ENCODE measurements around the gene RASGEF1B.
A peak's percentile ranks its signal among the peaks of the same experiment; 100 is the strongest.

The RASGEF1B gene

GRCh38 chr4:81471588-81472280, at the start of gene RASGEF1B:
RASGEF1B (minus strand) TSS chr4:81471907; CDS start chr4:81459508, 12,399 bp downstream.
- DNase-seq = peak; percentile 93 to 95

- no peak for DNase-seq
Measured at GRCh38 chr4:81519856-81520255, 48.1 kb upstream of the RASGEF1B start.

DNA sequence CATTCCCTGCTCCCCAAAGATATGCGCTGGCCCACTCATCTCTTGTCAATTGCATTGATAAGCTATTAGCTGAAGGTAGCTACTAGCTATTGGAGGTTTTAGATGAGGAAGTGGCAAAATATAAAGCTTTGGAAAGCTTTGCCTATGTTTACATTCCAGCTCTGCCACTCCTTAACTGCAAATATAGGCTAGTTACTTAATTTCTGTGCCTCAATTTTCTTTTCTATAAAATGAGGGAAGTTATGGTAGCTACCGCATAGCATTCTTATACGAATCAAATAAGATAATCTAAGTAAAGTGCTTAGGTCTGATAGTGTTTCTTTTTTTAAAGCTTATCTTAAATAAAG, 47.7 kb upstream of the RASGEF1B start:
- DNase-seq = no peak

DNA sequence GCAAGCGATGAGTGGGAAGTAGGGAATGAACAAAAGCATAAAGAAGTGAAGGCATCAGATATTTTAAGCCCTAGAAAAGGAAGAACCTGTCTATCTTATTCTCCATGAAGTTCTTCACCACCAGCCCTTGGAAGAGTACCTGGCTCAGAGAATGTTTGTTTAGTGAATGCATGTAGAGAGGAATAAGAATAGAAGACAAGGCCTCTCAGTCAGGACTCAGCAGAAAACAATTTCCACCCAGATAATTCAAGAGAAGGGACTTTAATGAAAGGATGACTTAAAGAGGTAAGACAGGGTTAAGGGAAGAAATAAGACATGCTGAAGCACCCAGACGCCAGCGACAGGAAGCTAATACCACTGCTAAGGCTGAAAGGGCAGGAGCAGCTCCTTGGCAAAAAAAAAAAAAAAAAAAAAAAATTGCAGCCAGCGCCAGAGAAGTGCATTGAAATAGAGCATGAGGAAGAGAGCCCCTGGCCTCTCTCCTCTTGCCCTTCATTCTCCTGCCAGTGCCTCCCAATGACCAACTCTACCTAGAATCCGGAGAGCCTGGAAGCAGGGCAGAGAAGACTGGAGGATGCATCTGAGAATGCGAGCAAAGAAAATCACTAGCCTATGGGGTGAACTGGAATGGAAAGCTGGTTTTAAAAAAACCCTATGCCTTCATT, 47.2 kb upstream of the RASGEF1B start:
- no peak for DNase-seq

- DNase-seq = no peak
Measured at GRCh38 chr4:81516241-81516640, 44.5 kb upstream of the RASGEF1B start.

- DNase-seq = no peak
Measured at GRCh38 chr4:81512757-81513501, 41.2 kb upstream of the RASGEF1B start.

- DNase-seq = no peak
Measured at GRCh38 chr4:81512001-81512756, 40.5 kb upstream of the RASGEF1B start.

DNA sequence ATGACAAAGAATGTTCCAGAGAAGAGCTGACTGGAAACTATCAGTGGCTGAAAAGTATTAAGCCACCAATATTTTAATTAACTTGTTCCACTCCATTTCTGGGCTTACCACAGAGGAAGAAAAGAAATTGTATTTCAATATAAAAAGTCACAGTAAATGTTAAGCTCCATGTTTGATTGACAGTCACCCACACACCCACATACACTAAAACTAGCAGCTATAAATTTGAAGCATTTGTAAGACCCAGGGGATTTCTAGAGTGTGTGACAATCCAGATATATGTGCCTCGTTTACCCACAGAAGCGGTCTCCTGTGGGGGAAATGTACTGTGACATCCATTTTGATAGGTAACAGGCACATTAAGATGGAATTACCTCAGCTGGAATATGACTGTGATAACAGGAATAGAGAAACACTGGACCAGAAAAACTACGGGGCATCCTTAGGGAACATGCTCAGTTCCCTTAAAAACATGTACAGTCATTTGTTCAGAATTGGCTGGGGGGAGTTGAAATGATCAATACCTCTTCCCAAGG, 39.0 kb upstream of the RASGEF1B start:
- DNase-seq = no peak

DNA sequence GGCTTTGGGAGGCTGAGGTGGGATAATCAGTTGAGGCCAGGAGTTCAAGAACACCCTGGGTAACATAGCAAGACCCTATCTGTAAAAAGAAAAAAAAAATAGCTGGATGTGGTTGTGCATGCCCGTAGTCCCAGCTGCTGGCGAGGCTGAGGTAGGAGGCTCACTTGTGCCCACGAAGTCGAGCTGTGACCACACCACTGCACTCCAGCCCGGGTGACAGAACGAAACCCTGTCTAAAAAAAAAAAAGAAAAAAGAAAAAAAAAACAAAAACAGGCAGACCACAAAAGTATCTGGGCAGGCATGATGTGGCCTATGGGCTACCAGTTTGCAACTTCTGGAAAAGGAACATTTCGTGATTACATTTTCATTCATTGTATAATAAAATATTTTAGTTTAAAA, 38.1 kb upstream of the RASGEF1B start:
- DNase-seq = no peak

DNA sequence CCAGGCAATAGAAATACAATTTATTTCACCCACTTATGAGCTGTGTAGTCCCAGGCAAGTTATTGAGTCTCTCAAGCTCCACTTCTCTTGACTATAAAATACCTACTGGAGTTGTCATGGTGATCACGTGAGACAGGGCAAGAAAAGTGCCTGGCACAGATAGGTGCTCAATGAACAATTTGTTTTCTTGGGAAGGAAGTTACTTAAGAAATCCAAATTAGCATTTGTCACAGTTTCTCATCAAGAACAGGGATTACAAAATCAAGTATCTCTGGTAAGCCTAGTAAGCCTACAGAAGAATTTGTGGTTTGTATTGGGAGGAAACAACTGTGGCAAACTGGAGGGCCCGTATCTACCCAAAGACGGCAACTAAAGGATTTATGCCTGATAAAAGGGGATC, 37.5 kb upstream of the RASGEF1B start:
- no peak for DNase-seq

DNA sequence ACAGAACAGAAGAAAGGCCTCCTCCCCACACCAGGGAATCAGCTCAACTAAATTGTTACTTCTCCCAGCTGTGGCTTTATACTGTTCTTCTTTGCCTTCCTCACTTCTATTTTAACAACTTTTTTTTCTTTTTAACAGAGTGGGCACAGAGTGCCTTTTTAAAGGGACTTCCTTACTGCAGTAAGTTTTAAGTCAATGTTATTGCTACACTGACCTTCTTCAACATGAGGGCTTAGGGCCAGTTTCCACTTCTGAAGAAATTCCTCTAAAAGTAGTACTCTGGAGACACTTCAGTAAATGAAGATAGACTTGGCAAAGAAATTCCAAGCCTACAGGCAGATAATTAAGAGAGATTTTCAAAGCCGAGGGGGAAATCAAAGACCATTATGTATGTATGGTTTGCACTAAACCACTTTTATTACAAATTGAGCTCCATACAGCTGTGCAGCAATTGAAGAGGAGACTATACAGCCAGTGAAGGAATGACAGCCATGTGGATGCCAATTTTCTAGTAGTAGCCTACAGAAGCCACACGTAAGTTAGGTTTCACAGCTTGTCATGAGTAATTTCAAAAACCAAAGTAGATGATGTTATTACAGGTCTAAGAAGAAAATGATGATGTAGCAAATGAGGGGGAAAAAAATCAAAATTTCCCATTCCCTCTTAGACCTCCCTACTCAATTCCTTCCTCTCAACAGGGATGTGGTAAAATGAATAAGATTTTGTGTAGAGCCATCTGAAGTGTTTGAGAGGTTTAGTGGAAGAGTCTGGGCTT, 36.9 kb upstream of the RASGEF1B start:
- DNase-seq = no peak

GRCh38 chr4:81507530-81507929, 35.8 kb upstream of the RASGEF1B start:
- no peak for DNase-seq

DNA sequence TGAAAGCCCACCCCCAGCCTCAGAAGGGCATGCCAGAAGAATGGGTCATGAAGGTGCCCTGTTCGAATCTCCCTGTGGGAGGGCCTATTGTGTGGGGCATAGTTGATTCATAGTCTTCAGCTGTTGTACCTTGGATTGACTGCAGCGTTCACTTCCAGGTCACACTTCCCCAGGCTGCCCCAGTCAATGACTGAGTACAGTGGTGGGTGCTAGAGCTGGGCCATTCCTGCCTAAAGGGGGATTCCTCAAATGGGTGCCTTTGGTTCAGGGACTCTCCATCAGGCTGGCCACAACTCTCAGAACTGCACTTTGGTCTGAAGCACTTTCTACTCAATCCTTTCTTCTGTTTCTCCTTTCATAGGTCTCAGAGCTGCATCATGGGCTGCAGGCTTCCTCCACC, 35.0 kb upstream of the RASGEF1B start:
- no peak for DNase-seq

- DNase-seq = no peak
Measured at GRCh38 chr4:81505726-81506125, 34.0 kb upstream of the RASGEF1B start.

- DNase-seq = peak; percentile 57 to 62
Measured at GRCh38 chr4:81505004-81505598, 33.4 kb upstream of the RASGEF1B start.

GRCh38 chr4:81504112-81505003, 32.7 kb upstream of the RASGEF1B start:
- no peak for DNase-seq

GRCh38 chr4:81503586-81503985, 31.9 kb upstream of the RASGEF1B start:
- no peak for DNase-seq

GRCh38 chr4:81502564-81502963, 30.9 kb upstream of the RASGEF1B start:
- DNase-seq = no peak

GRCh38 chr4:81499840-81500239, 28.1 kb upstream of the RASGEF1B start:
- DNase-seq = no peak

- no peak for DNase-seq
Measured at GRCh38 chr4:81498551-81499099, 26.9 kb upstream of the RASGEF1B start.

Data from activated CD4-positive, alpha-beta T cell treated with anti-CD3 and anti-CD28 coated beads, Interleukin-2, amount 50 U/mL, for 4 hours (primary cell).